KMS-11 (cell line): Measurements from ENCODE around the gene CKB.
"Not testable (repeated sequence)": the region's sequence is repeated elsewhere in the genome, so short reads cannot be mapped to it uniquely, and the experiment has no call there.

Source experiments
- H2AFZ ChIP-seq: fragments of 200-600 bp; sonication (generic); 2 replicates; pipeline ENCODE4 v1.6.1; 2016; ENCODE audit warnings: antibody characterized with exemption, mixed run types, low read depth
- H3K27ac ChIP-seq: fragments of 200-600 bp; sonication (generic); 2 replicates; pipeline ENCODE4 v1.6.1; 2016; ENCODE audit warnings: mild to moderate bottlenecking, mixed run types
- H3K27me3 ChIP-seq: fragments of 200-600 bp; sonication (generic); 2 replicates; pipeline ENCODE4 v1.6.1; 2017; ENCODE audit warnings: mild to moderate bottlenecking, low read depth, mixed run types, moderate library complexity; ENCODE audit not compliant: insufficient read depth
- H3K36me3 ChIP-seq: fragments of 200-600 bp; sonication (generic); 2 replicates; pipeline ENCODE4 v1.6.1; 2017; ENCODE audit warnings: mild to moderate bottlenecking, mixed run types; ENCODE audit not compliant: insufficient read depth
- H3K4me1 ChIP-seq: fragments of 200-600 bp; sonication (generic); 2 replicates; pipeline ENCODE4 v1.6.1; 2016; ENCODE audit warnings: mild to moderate bottlenecking, low read depth, mixed run types; ENCODE audit not compliant: poor library complexity, severe bottlenecking
- H3K4me2 ChIP-seq: fragments of 200-600 bp; sonication (generic); 2 replicates; pipeline ENCODE4 v1.7.0; 2016; ENCODE audit warnings: mild to moderate bottlenecking, mixed run types
- H3K4me3 ChIP-seq: fragments of 200-600 bp; sonication (generic); IDR thresholded peaks from 2 replicates; pipeline ENCODE4 v1.6.1; 2017; ENCODE audit warnings: low read depth, low read length, mixed read lengths; ENCODE audit not compliant: insufficient read depth
- H3K79me2 ChIP-seq: fragments of 200-600 bp; sonication (generic); 2 replicates; pipeline ENCODE4 v1.6.1; 2016; ENCODE audit warnings: low read depth, mixed run types; ENCODE audit not compliant: insufficient read depth
- H3K9ac ChIP-seq: fragments of 200-600 bp; sonication (generic); 2 replicates; pipeline ENCODE4 v1.6.1; 2016; ENCODE audit warnings: mild to moderate bottlenecking, mixed run types
- H4K20me1 ChIP-seq: fragments of 200-600 bp; sonication (generic); 2 replicates; pipeline ENCODE4 v1.6.1; 2016; ENCODE audit warnings: mild to moderate bottlenecking, mixed run types; ENCODE audit not compliant: insufficient read depth
- CTCF ChIP-seq: fragments of 200-600 bp; sonication (generic); conservative IDR thresholded peaks from 2 replicates; pipeline ENCODE4 v1.6.1; 2017; ENCODE audit warnings: low read depth, mild to moderate bottlenecking, antibody characterized with exemption, low read length, moderate library complexity, mixed read lengths

The CKB gene

GRCh38 chr14:103527408-103528145 lies 4.9 kb upstream of the CKB start:
- TF ChIP-seq CTCF: no peak
- Histone ChIP-seq H3K36me3 (no peaks in the 10 kb centered on the region), H3K4me2 (no peak overlapping the region), H3K27me3 (peaks cover 5% of the 10 kb centered on the region; the same call in 1 of the 2 replicates), H4K20me1 (no peaks in the 10 kb centered on the region), H3K79me2 (no peaks in the 10 kb centered on the region), H3K4me1 (no peaks in the 10 kb centered on the region), H3K4me3 (no peak overlapping the region), H2AFZ (no peak overlapping the region), H3K27ac (no peak overlapping the region), H3K9ac (no peak overlapping the region)

- Histone ChIP-seq H2AFZ (no peak overlapping the region), H3K9ac (no peak overlapping the region), H3K4me1 (no peaks in the 10 kb centered on the region), H3K27me3 (peaks cover 5% of the 10 kb centered on the region; the same call in 1 of the 2 replicates), H4K20me1 (no peaks in the 10 kb centered on the region), H3K36me3 (no peaks in the 10 kb centered on the region), H3K4me2 (no peak overlapping the region), H3K79me2 (no peaks in the 10 kb centered on the region), H3K4me3 (no peak overlapping the region), H3K27ac (no peak overlapping the region)
- TF ChIP-seq CTCF: no peak
Observed at GRCh38 chr14:103526914-103527248, 4.3 kb upstream of the CKB start.

- Histone ChIP-seq H3K4me3 (no peak overlapping the region), H3K27ac (no peak overlapping the region), H3K36me3 (no peaks in the 10 kb centered on the region), H3K4me2 (no peak overlapping the region), H2AFZ (no peak overlapping the region), H4K20me1 (no peaks in the 10 kb centered on the region), H3K27me3 (peaks cover 5% of the 10 kb centered on the region; the same call in 1 of the 2 replicates), H3K9ac (no peak overlapping the region), H3K79me2 (no peaks in the 10 kb centered on the region), H3K4me1 (no peaks in the 10 kb centered on the region)
- no peak for TF ChIP-seq CTCF
Observed at GRCh38 chr14:103526247-103526913, 3.8 kb upstream of the CKB start.

- H2AFZ ChIP-seq, H3K36me3 ChIP-seq, H4K20me1 ChIP-seq, H3K27ac ChIP-seq, H3K9ac ChIP-seq, H3K4me2 ChIP-seq, H3K79me2 ChIP-seq, H3K4me3 ChIP-seq, H3K27me3 ChIP-seq, H3K4me1 ChIP-seq: not testable (repeated sequence)
Observed at GRCh38 chr14:103525430-103526246, 3.0 kb upstream of the CKB start.
